Measurements from ENCODE around the gene AVP. TPM values are rescaled to one million over a fixed set of nuclear protein-coding genes. Genes with fewer than 3 reads are reported as not detected.

AVP gene
- polyA plus RNA-seq, 3 donors: 0.34 to 0.47 TPM; not detected in 1

GRCh38 chr20:3111507-3111906, 27.0 kb upstream of the AVP start:
- DNase-seq: no peak

GRCh38 chr20:3109350-3110302, 25.1 kb upstream of the AVP start:
- DNase-seq: no peak

- no peak for DNase-seq
Measured at GRCh38 chr20:3107464-3108025, 23.0 kb upstream of the AVP start.

- no peak for DNase-seq
Measured at GRCh38 chr20:3106658-3107463, 22.3 kb upstream of the AVP start.

- no peak for DNase-seq
Measured at GRCh38 chr20:3106185-3106584, 21.7 kb upstream of the AVP start.

- no peak for DNase-seq
Measured at GRCh38 chr20:3105256-3106137, 21.0 kb upstream of the AVP start.

GRCh38 chr20:3103369-3104032, 19.0 kb upstream of the AVP start:
- DNase-seq: no peak

GRCh38 chr20:3102575-3103368, 18.2 kb upstream of the AVP start:
- no peak for DNase-seq

- DNase-seq: no peak
Measured at GRCh38 chr20:3101737-3102574, 17.4 kb upstream of the AVP start.

- no peak for DNase-seq
Measured at GRCh38 chr20:3101251-3101650, 16.7 kb upstream of the AVP start.

GRCh38 chr20:3100480-3100879, 16.0 kb upstream of the AVP start:
- no peak for DNase-seq

- no peak for DNase-seq
Measured at GRCh38 chr20:3094848-3095629, 10.5 kb upstream of the AVP start.

GRCh38 chr20:3093861-3094361, 9.4 kb upstream of the AVP start:
- DNase-seq: no peak

GRCh38 chr20:3092611-3093379, 8.3 kb upstream of the AVP start:
- no peak for DNase-seq

GRCh38 chr20:3090565-3090964, 6.0 kb upstream of the AVP start:
- DNase-seq: no peak

GRCh38 chr20:3088031-3088430, 3.5 kb upstream of the AVP start:
- DNase-seq: no peak

GRCh38 chr20:3085571-3086072, 1.1 kb upstream of the AVP start:
- DNase-seq: no peak

Data from renal pelvis (tissue), 4 donors.